Liver (tissue), 3 donors: Measurements from ENCODE around the gene SMIM9.

Source experiments
- CTCF ChIP-seq: fragments of 150-350 bp; IDR thresholded peaks from 2 replicates; pipeline ENCODE4 v1.5.1; 2017; ENCODE audit warnings: improper control_type of control experiment, low read depth, low read length; ENCODE audit not compliant: missing input control
- MAX ChIP-seq: IDR thresholded peaks from 2 replicates; pipeline ENCODE4 v1.6.1; 2016; ENCODE audit warnings: antibody characterized with exemption
- RAD21 ChIP-seq, 2 donors: IDR thresholded peaks; 2 replicates each; pipeline ENCODE4 v1.6.1; 2016; ENCODE audit warnings: antibody characterized with exemption in 2 of 2, mild to moderate bottlenecking in 2 of 2
- SP1 ChIP-seq: IDR thresholded peaks from 2 replicates; pipeline ENCODE4 v1.6.1; 2018; ENCODE audit warnings: antibody characterized with exemption, mild to moderate bottlenecking
- TAF1 ChIP-seq: conservative IDR thresholded peaks from 2 replicates; pipeline ENCODE4 v1.6.1; 2016; ENCODE audit warnings: antibody characterized with exemption, mild to moderate bottlenecking
- donor health status: healthy.
- donor health status: healthy.

GRCh38 chrX:154797006-154797405 lies 37.5 kb downstream of the SMIM9 start:
- no peak for TF ChIP-seq RAD21 (IDR thresholded peaks at IDR 0.05)
- no peak for TF ChIP-seq CTCF
- no peak for TF ChIP-seq TAF1
- no peak for TF ChIP-seq SP1
- TF ChIP-seq MAX, result no peak
